HCT116 (cell line): ENCODE results near the gene KCNMB2. TPM values are rescaled to one million over a fixed set of nuclear protein-coding genes. Genes with fewer than 3 reads are reported as not detected.

Experiments used
- ATAC-seq: fragments of 200-7000 bp; cut with Tn5 transposase; 2 replicates; pipeline ENCODE4 v1.9.1; 2020; ENCODE audit warnings: mild to moderate bottlenecking, moderate library complexity
- BruUV-seq: library from RNA; stranded (reverse); fragments of 400-500 nt; replicated peaks from 2 replicates; lab custom pipeline; 2021; lab: Mats Ljungman, UMichigan
- CTCF ChIA-PET: fragments of 300-600 bp; sonication (Branson Sonifier 250); formaldehyde crosslinking; loops from one replicate; lab custom pipeline; 2021; ENCODE audit warnings: antibody characterized with exemption; lab: Charles Lee
- POLR2A ChIA-PET: fragments of 300-600, 350-600 bp; sonication (Branson Sonifier 250); formaldehyde crosslinking; loops from one replicate; lab custom pipeline; 2021; ENCODE audit warnings: antibody characterized with exemption; lab: Charles Lee
- RAD21 ChIA-PET, 2 experiments: fragments of 300-600 bp; sonication (Branson Sonifier 250); formaldehyde crosslinking; loops; one replicate each; lab custom pipeline; 2023; ENCODE audit warnings: low total read pairs in 2 of 2; ENCODE audit not compliant: uncharacterized antibody in 2 of 2, unreplicated experiment in 2 of 2, low non-redundant PET in 1 of 2; lab: Charles Lee
- DNase-seq: peaks from one replicate; pipeline ENCODE4 v3.0.0-alpha.2; 2010; ENCODE audit warnings: low read depth, low spot score
- H2AFZ ChIP-seq: fragments of 200-600 bp; shearing (Covaris generic), sonication (generic); 2 replicates; pipeline ENCODE4 v1.6.1; 2017; ENCODE audit warnings: low read depth, mixed run types, mixed read lengths, antibody characterized with exemption, low read length; ENCODE audit not compliant: poor library complexity, severe bottlenecking
- H3K27ac ChIP-seq: 2 replicates; pipeline ENCODE4 v1.5.1; 2012; ENCODE audit warnings: low read depth, low read length
- H3K27me3 ChIP-seq: fragments of 200-600 bp; sonication (generic); 2 replicates; pipeline ENCODE4 v1.6.1; 2016; ENCODE audit warnings: mixed run types, low read length, mixed read lengths; ENCODE audit not compliant: insufficient read depth
- H3K36me3 ChIP-seq, 2 experiments: fragments of 200-500 bp in 1 of 2; fragments of 200-600 bp in 1 of 2; sonication (Bioruptor generic) in 1 of 2; sonication (generic) in 1 of 2; 2 replicates each; pipeline versions ENCODE4 v1.5.1 to v1.6.1; 2014 to 2016; ENCODE audit warnings: low read length in 2 of 2, inconsistent platforms in 1 of 2, mixed read lengths in 1 of 2, mixed run types in 1 of 2; ENCODE audit not compliant: insufficient read depth in 2 of 2, control insufficient read depth in 1 of 2
- H3K4me1 ChIP-seq, 2 experiments: fragments of 200-600 bp in 1 of 2; sonication (generic) in 1 of 2; 2 replicates each; pipeline versions ENCODE4 v1.5.1 to v1.6.1; 2012 to 2017; ENCODE audit warnings: low read length in 2 of 2, inconsistent platforms in 1 of 2, mild to moderate bottlenecking in 1 of 2, mixed read lengths in 1 of 2, mixed run types in 1 of 2, moderate library complexity in 1 of 2; ENCODE audit not compliant: insufficient read depth in 2 of 2, control insufficient read depth in 1 of 2
- H3K4me2 ChIP-seq: fragments of 200-600 bp; sonication (generic); 2 replicates; pipeline ENCODE4 v1.6.1; 2017; ENCODE audit warnings: mixed run types, low read length, mixed read lengths
- H3K4me3 ChIP-seq, 2 experiments: fragments of 200-600 bp in 1 of 2; sonication (generic) in 1 of 2; replicated peaks in 1 of 2; 2 replicates each; pipeline ENCODE4 v1.5.1; 2011 to 2016; ENCODE audit warnings: low read length in 2 of 2, control low read depth in 1 of 2, low read depth in 1 of 2, mild to moderate bottlenecking in 1 of 2, mixed read lengths in 1 of 2, mixed run types in 1 of 2
- H3K79me2 ChIP-seq: fragments of 200-600 bp; sonication (generic); 2 replicates; pipeline ENCODE4 v1.6.1; 2017; ENCODE audit warnings: mild to moderate bottlenecking, mixed run types, low read length, moderate library complexity, mixed read lengths; ENCODE audit not compliant: insufficient read depth
- H3K9ac ChIP-seq: fragments of 200-600 bp; sonication (generic); 2 replicates; pipeline ENCODE4 v1.6.1; 2016; ENCODE audit warnings: low read length, mixed read lengths
- H3K9me2 ChIP-seq: fragments of 200-600 bp; sonication (generic), shearing (Covaris generic); 2 replicates; pipeline ENCODE4 v1.6.1; 2017; ENCODE audit warnings: mixed run types, mild to moderate bottlenecking, moderate library complexity; ENCODE audit not compliant: insufficient read depth
- H3K9me3 ChIP-seq, 2 experiments: fragments of 200-500 bp in 1 of 2; fragments of 200-600 bp in 1 of 2; sonication (Bioruptor generic) in 1 of 2; sonication (generic) in 1 of 2; 2 replicates each; pipeline ENCODE4 v1.6.1; 2014 to 2017; ENCODE audit warnings: low read length in 2 of 2, mixed read lengths in 2 of 2, inconsistent platforms in 1 of 2, low read depth in 1 of 2, mild to moderate bottlenecking in 1 of 2, mixed run types in 1 of 2, moderate library complexity in 1 of 2; ENCODE audit not compliant: control insufficient read depth in 1 of 2, insufficient read depth in 1 of 2
- H4K20me1 ChIP-seq: fragments of 200-600 bp; sonication (generic), shearing (Covaris generic); 2 replicates; pipeline ENCODE4 v1.6.1; 2017; ENCODE audit warnings: mixed run types, mild to moderate bottlenecking, moderate library complexity; ENCODE audit not compliant: insufficient read depth
- EGR1 ChIP-seq: IDR thresholded peaks from 2 replicates; pipeline ENCODE4 v1.6.1; 2012; ENCODE audit warnings: low read depth
- ELF1 ChIP-seq: IDR thresholded peaks from 2 replicates; pipeline ENCODE4 v1.6.1; 2012; ENCODE audit warnings: low read depth, borderline replicate concordance
- EZH2 ChIP-seq: fragments of 200-600 bp; sonication (generic); IDR thresholded peaks from 2 replicates; pipeline ENCODE4 v1.6.1; 2017; ENCODE audit warnings: antibody characterized with exemption, mixed run types
- JUND ChIP-seq: IDR thresholded peaks from 2 replicates; pipeline ENCODE4 v1.6.1; 2012
- POLR2A ChIP-seq: IDR thresholded peaks from 2 replicates; pipeline ENCODE4 v1.7.0; 2011; ENCODE audit warnings: borderline replicate concordance; ENCODE audit not compliant: insufficient read depth, insufficient read length; ENCODE audit errors: extremely low read depth
- POLR2AphosphoS5 ChIP-seq: IDR thresholded peaks from 2 replicates; pipeline ENCODE4 v1.6.1; 2011; ENCODE audit warnings: mild to moderate bottlenecking, low read depth, low read length, moderate library complexity
- TCF7L2 ChIP-seq: IDR thresholded peaks from 2 replicates; pipeline ENCODE4 v1.7.0; 2011; ENCODE audit warnings: borderline replicate concordance, inconsistent platforms; ENCODE audit not compliant: insufficient read depth, insufficient read length; ENCODE audit errors: extremely low read depth
- YY1 ChIP-seq: IDR thresholded peaks from 2 replicates; pipeline ENCODE4 v1.6.1; 2011; ENCODE audit warnings: low read length, low read depth, moderate library complexity, mild to moderate bottlenecking; ENCODE audit not compliant: insufficient replicate concordance; ENCODE audit errors: extremely low read depth
- ZFX ChIP-seq: fragments of 450-650 bp; IDR thresholded peaks from 2 replicates; pipeline ENCODE4 v1.6.1; 2017
- ZNF274 ChIP-seq: fragments of 200-500 bp; sonication (Bioruptor generic); IDR thresholded peaks from 2 replicates; pipeline ENCODE4 v1.6.1; 2014; ENCODE audit warnings: mild to moderate bottlenecking, low read depth, low read length, inconsistent platforms
- intact Hi-C: fragments of 100-400 bp; cut with micrococcal nuclease; formaldehyde crosslinking; loops from 2 replicates; pipeline ENCODE4 v1.10.0; 2022
- total RNA-seq: library from RNA; stranded (reverse); gene quantifications from one replicate; pipeline ENCODE4 v1.2.1, GENCODE V29; 2021; ENCODE audit not compliant: unreplicated experiment
- TF ChIP-seq, protein P1 (sequence below): IDR thresholded peaks from 2 replicates; pipeline ENCODE4 v1.6.1; 2012
- TF ChIP-seq, protein P2 (sequence below): IDR thresholded peaks from 2 replicates; pipeline ENCODE4 v1.6.1; 2012
- TF ChIP-seq, protein P3 (sequence below): IDR thresholded peaks from 2 replicates; pipeline ENCODE4 v1.6.1; 2011; ENCODE audit warnings: mild to moderate bottlenecking, low read length, moderate library complexity; ENCODE audit not compliant: insufficient replicate concordance; ENCODE audit errors: extremely low read depth
- TF ChIP-seq, protein P4 (sequence below), 3 experiments: fragments of 200-600 bp in 1 of 3; sonication (generic) in 1 of 3; IDR thresholded peaks in 2 of 3; conservative IDR thresholded peaks in 1 of 3; 2 replicates each; pipeline ENCODE4 v1.5.1; 2012 to 2017; ENCODE audit warnings: low read depth in 2 of 3, low read length in 2 of 3, antibody characterized with exemption in 1 of 3, borderline replicate concordance in 1 of 3, control low read depth in 1 of 3, mild to moderate bottlenecking in 1 of 3, mixed read lengths in 1 of 3, mixed run types in 1 of 3, moderate library complexity in 1 of 3; ENCODE audit not compliant: insufficient read depth in 1 of 3

Gene KCNMB2
- total RNA-seq, 1 experiment from 2014 or later = not detected

DNA sequence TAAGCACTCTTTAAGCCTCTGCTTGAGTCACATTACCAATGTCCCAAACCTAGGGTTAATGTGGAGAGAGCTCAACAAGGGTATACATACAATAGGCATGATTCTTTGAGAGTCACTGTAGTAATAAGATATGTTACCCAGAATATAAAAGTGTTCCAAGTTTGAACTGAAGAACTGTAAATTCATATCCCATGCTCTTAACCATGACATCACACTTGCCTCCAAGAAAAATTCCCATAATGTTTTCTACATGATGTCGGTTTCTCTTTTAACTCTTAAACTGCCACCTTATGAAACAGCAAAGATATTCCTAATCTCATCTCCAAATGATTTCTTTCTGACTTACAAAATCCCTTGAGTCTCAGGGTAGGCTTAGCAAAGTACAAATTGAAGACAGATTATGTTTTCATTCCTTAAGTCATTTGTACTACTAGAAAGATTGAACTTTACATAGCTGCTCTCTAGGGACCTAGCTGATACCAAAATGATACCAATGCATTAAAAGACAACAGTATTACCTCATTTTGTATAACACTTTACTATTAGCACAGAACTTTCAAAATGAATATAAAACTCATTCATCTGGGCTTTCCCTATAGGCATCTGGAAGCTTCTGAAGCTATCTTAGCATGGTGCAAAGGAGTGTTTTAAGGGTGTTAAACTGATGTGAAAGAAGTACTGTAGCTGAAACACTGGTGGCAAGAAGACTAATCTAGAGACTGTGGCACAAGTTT is 127.1 kb downstream of the KCNMB2 start:
- POLR2A ChIA-PET = no interaction called here
- no peak for ATAC-seq
- Histone ChIP-seq H3K4me1 (no peaks in the 10 kb centered on the region), H3K79me2 (no peaks in the 10 kb centered on the region), H2AFZ (no peak overlapping the region), H3K36me3 (no peaks in the 10 kb centered on the region), H3K27me3 (no peaks in the 10 kb centered on the region), H4K20me1 (no peaks in the 10 kb centered on the region), H3K4me2 (no peak overlapping the region), H3K9me2 (no peaks in the 10 kb centered on the region), H3K9ac (no peak overlapping the region), H3K27ac (no peak overlapping the region), H3K4me3 (no peak overlapping the region), H3K9me3 (no peaks in the 10 kb centered on the region)
- intact Hi-C loops = no loop called here
- DNase-seq = no peak
- RAD21 ChIA-PET = no interaction called here
- TF ChIP-seq ELF1 (no peak), ZFX (no peak), EGR1 (no peak)
- TF ChIP-seq, protein P1, sequence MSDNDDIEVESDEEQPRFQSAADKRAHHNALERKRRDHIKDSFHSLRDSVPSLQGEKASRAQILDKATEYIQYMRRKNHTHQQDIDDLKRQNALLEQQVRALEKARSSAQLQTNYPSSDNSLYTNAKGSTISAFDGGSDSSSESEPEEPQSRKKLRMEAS = no peak
- no TSS peak for BruUV-seq
- CTCF ChIA-PET = no interaction called here

DNA sequence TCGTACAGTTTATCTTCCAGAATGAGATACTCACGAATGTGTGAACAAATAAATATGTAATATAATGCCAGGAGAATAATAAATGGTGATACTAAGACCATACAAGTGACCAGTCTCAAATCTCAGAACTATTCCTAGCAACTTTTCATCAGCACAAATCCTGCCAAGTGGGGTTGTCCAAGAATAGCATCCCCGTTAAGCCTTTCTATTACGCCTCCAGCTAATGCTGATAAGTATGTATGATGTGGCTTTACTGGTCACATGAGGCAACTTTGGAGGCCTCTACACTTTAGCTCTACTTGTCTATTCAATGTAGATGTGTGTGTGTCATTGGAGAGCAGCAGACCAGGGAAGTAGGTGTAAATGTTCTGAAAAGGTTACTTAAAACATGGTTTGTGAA is 129.5 kb downstream of the KCNMB2 start:
- no peak overlapping the region for H3K4me3 ChIP-seq
- H3K4me2 ChIP-seq = no peak overlapping the region
- no peak overlapping the region for H2AFZ ChIP-seq
- no peaks in the 10 kb centered on the region for H3K79me2 ChIP-seq
- ATAC-seq (no peak), DNase-seq (no peak)
- H3K4me1 ChIP-seq = peaks cover 0 to 8% of the 10 kb centered on the region in 2 experiments; a peak in 1 of 4 replicates
- BruUV-seq = no TSS peak
- no peaks in the 10 kb centered on the region for H3K9me3 ChIP-seq
- H3K27me3 ChIP-seq = no peaks in the 10 kb centered on the region
- ChIA-PET POLR2A (no interaction called here), RAD21 (no interaction called here), CTCF (no interaction called here)
- no peaks in the 10 kb centered on the region for H3K36me3 ChIP-seq
- H3K27ac ChIP-seq = no peak overlapping the region
- H4K20me1 ChIP-seq = no peaks in the 10 kb centered on the region
- no peaks in the 10 kb centered on the region for H3K9me2 ChIP-seq
- no peak overlapping the region for H3K9ac ChIP-seq
- intact Hi-C loops = no loop called here
- TF ChIP-seq JUND = no peak
- TF ChIP-seq ELF1 = no peak
- TF ChIP-seq ZNF274 = no peak
- TF ChIP-seq POLR2A = no peak
- TF ChIP-seq YY1 = no peak
- TF ChIP-seq, protein P2, sequence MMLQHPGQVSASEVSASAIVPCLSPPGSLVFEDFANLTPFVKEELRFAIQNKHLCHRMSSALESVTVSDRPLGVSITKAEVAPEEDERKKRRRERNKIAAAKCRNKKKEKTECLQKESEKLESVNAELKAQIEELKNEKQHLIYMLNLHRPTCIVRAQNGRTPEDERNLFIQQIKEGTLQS = no peak
- TF ChIP-seq, protein P1 = no peak
- no peak for TF ChIP-seq TCF7L2
- TF ChIP-seq POLR2AphosphoS5 = no peak
- no peak for TF ChIP-seq EZH2
- TF ChIP-seq, protein P3, sequence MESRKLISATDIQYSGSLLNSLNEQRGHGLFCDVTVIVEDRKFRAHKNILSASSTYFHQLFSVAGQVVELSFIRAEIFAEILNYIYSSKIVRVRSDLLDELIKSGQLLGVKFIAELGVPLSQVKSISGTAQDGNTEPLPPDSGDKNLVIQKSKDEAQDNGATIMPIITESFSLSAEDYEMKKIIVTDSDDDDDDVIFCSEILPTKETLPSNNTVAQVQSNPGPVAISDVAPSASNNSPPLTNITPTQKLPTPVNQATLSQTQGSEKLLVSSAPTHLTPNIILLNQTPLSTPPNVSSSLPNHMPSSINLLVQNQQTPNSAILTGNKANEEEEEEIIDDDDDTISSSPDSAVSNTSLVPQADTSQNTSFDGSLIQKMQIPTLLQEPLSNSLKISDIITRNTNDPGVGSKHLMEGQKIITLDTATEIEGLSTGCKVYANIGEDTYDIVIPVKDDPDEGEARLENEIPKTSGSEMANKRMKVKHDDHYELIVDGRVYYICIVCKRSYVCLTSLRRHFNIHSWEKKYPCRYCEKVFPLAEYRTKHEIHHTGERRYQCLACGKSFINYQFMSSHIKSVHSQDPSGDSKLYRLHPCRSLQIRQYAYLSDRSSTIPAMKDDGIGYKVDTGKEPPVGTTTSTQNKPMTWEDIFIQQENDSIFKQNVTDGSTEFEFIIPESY = no peak
- no peak for TF ChIP-seq EGR1
- TF ChIP-seq, protein P4, sequence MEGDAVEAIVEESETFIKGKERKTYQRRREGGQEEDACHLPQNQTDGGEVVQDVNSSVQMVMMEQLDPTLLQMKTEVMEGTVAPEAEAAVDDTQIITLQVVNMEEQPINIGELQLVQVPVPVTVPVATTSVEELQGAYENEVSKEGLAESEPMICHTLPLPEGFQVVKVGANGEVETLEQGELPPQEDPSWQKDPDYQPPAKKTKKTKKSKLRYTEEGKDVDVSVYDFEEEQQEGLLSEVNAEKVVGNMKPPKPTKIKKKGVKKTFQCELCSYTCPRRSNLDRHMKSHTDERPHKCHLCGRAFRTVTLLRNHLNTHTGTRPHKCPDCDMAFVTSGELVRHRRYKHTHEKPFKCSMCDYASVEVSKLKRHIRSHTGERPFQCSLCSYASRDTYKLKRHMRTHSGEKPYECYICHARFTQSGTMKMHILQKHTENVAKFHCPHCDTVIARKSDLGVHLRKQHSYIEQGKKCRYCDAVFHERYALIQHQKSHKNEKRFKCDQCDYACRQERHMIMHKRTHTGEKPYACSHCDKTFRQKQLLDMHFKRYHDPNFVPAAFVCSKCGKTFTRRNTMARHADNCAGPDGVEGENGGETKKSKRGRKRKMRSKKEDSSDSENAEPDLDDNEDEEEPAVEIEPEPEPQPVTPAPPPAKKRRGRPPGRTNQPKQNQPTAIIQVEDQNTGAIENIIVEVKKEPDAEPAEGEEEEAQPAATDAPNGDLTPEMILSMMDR (IDR thresholded peaks at IDR 0.05 in 2 of 3, conservative IDR thresholded peaks at IDR 0.05 in 1 of 3; ENCODE audit: borderline replicate concordance in 1 of 3, insufficient read depth in 1 of 3, low read depth in 2 of 3, low read length in 2 of 3) = no peak
